WI38 (cell line): ENCODE data around the gene POLR3H.

Experiments used
- H3K4me3 ChIP-seq: 2 replicates; pipeline ENCODE4 v1.5.1; 2011; ENCODE audit warnings: low read depth, mild to moderate bottlenecking, control low read depth, low read length
- CTCF ChIP-seq: IDR thresholded peaks from 2 replicates; pipeline ENCODE4 v1.5.1; 2012; ENCODE audit warnings: low read depth, mild to moderate bottlenecking, control low read depth, low read length

Gene POLR3H

DNA sequence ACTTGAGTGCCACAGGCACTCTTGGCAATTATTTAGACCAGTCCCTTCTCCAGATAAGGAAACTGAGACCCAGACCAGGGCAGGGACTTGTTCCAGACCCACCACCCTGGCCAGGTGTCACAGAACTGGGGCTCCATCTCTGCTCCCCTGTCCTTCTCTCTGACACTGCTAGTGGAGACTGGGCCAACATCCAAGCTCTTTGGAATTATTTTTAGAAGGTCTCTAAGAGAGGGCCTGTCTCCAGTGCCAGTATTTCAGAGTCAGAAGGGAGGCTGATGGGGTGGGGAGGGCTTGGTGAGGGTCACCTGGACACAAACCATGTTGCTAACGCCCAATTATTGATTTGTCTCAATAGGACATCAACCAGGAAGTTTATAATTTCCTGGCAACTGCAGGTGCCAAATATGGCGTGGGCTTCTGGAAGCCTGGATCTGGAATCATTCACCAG is 32.7 kb downstream of the POLR3H start:
- H3K4me3 ChIP-seq: no peak overlapping the region
- TF ChIP-seq CTCF: no peak

- TF ChIP-seq CTCF: no peak
- no peak overlapping the region for H3K4me3 ChIP-seq
These were observed 35.5 kb downstream of the POLR3H start for GRCh38 chr22:41508770-41509170.

GRCh38 chr22:41507330-41508063 is 36.8 kb downstream of the POLR3H start:
- no peak for TF ChIP-seq CTCF
- no peak overlapping the region for H3K4me3 ChIP-seq

GRCh38 chr22:41505511-41506220 is 38.6 kb downstream of the POLR3H start:
- no peak overlapping the region for H3K4me3 ChIP-seq
- TF ChIP-seq CTCF: no peak

GRCh38 chr22:41504816-41505215 is 39.5 kb downstream of the POLR3H start:
- TF ChIP-seq CTCF: no peak
- no peak overlapping the region for H3K4me3 ChIP-seq

GRCh38 chr22:41504397-41504796 is 39.9 kb downstream of the POLR3H start:
- no peak overlapping the region for H3K4me3 ChIP-seq
- TF ChIP-seq CTCF: no peak

GRCh38 chr22:41501209-41501608 is 43.1 kb downstream of the POLR3H start:
- no peak overlapping the region for H3K4me3 ChIP-seq
- TF ChIP-seq CTCF: 0 out of 2 replicates have a peak, but pooled peaks have one; percentile 6
